D721Med (cell line): ENCODE results near the gene DEAF1.

Source experiments
- DNase-seq: peaks from one replicate; pipeline ENCODE4 v3.0.0; 2011; ENCODE audit warnings: low spot score; ENCODE audit not compliant: insufficient read length
- FAIRE-seq: peaks from 2 replicates; lab custom pipeline; 2011; peaks lifted over from hg19 to GRCh38; lab: Jason Lieb, UNC
- CTCF ChIP-seq: IDR thresholded peaks from 2 replicates; pipeline ENCODE4 v1.5.1; 2012; ENCODE audit warnings: mild to moderate bottlenecking, control low read depth; ENCODE audit not compliant: insufficient read depth; ENCODE audit errors: missing control alignments

The DEAF1 gene

GRCh38 chr11:686451-687243, 8.4 kb downstream of the DEAF1 start:
- FAIRE-seq: no peak
- no peak for TF ChIP-seq CTCF

GRCh38 chr11:680970-681369, 14.1 kb downstream of the DEAF1 start:
- TF ChIP-seq CTCF: no peak
- no peak for DNase-seq

More at GRCh38 chr11:686451-687243, 8.4 kb downstream of the DEAF1 start:
- DNase-seq: no peak

GRCh38 chr11:680476-680875, 14.5 kb downstream of the DEAF1 start:
- no peak for TF ChIP-seq CTCF
- DNase-seq (no peak), FAIRE-seq (no peak)

More at GRCh38 chr11:680970-681369, 14.1 kb downstream of the DEAF1 start:
- FAIRE-seq: no peak

GRCh38 chr11:679271-680207, 15.5 kb downstream of the DEAF1 start:
- no peak for FAIRE-seq
- DNase-seq: no peak
- no peak for TF ChIP-seq CTCF

GRCh38 chr11:678297-678696, 16.7 kb downstream of the DEAF1 start:
- FAIRE-seq: no peak
- DNase-seq: no peak
- TF ChIP-seq CTCF: no peak

GRCh38 chr11:674406-674805, 20.6 kb downstream of the DEAF1 start:
- DNase-seq (no peak), FAIRE-seq (no peak)
- TF ChIP-seq CTCF: no peak
